ENCODE results near the gene SHKBP1. TPM values are rescaled to one million over a fixed set of nuclear protein-coding genes. Genes with fewer than 3 reads are reported as not detected.
A peak's percentile ranks its signal among the peaks of the same experiment; 100 is the strongest.

Gene SHKBP1
- total and polyA plus RNA-seq, 2 of the 13 experiments (the other 11 are each of a cell fraction or from before 2014, with no cell fraction given), result 16.2 to 17.4 TPM

DNA sequence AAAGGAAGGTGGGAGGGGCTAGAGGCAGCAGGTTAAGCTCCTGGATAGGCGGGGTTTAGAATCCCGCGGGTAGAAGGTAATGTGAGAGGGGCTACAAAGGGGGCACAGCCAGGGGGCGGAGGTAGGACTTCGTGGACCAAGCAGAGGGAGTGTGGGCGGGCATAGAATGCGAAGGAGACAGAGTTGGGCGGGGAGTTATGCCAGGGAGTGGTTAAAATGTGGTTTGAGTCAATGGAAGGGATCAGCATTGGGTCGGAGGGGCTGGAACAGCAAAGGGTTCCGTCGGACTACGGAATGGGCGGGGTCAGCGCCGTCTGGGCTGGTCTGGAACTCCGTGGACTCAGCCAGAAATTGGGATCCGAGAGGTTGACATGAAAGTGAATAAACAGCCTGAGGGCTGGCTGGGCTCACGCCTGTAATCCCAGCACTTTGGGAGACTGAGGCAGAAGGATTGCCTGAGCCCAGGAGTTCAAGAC, 27.5 kb downstream of the SHKBP1 start (continued):
- TF ChIP-seq ZNF383 (CRISPR knock-in tag; IDR thresholded peaks at IDR 0.05; ENCODE audit: borderline replicate concordance) (no peak), NFIB (CRISPR knock-in tag; IDR thresholded peaks at IDR 0.05; ENCODE audit: borderline replicate concordance) (no peak), ZNF44 (CRISPR knock-in tag; IDR thresholded peaks at IDR 0.05) (no peak), ZNF839 (CRISPR knock-in tag; IDR thresholded peaks at IDR 0.05; ENCODE audit: borderline replicate concordance) (no peak), SP4 (CRISPR knock-in tag; IDR thresholded peaks at IDR 0.05) (peak; percentile 2; the same call in 1 of the 2 replicates), ZIK1 (CRISPR knock-in tag; IDR thresholded peaks at IDR 0.05; ENCODE audit: borderline replicate concordance, low read depth) (no peak), U2AF1 (optimal IDR thresholded peaks at IDR 0.05; ENCODE audit: low read depth, low read length) (peak; percentile 10), TOPORS (CRISPR knock-in tag; IDR thresholded peaks at IDR 0.05) (0 out of 2 replicates have a peak, but pooled peaks have one; percentile 22), NR1H2 (CRISPR knock-in tag; IDR thresholded peaks at IDR 0.05; ENCODE audit: borderline replicate concordance, low read depth) (no peak), ZNF234 (CRISPR knock-in tag; conservative IDR thresholded peaks at IDR 0.05) (peak; percentile 21; the same call in 1 of the 2 replicates), ZNF768 (CRISPR knock-in tag; IDR thresholded peaks at IDR 0.05) (0 out of 2 replicates have a peak, but pooled peaks have one; percentile 30), ZNF777 (CRISPR knock-in tag; IDR thresholded peaks at IDR 0.05) (0 out of 2 replicates have a peak, but pooled peaks have one; percentile 35), ADNP (CRISPR knock-in tag; IDR thresholded peaks at IDR 0.05) (0 out of 2 replicates have a peak, but pooled peaks have one; percentile 23), TMF1 (CRISPR knock-in tag; IDR thresholded peaks at IDR 0.05; ENCODE audit: low read depth) (peak; percentile 14; the same call in 1 of the 2 replicates), ZFP1 (CRISPR knock-in tag; IDR thresholded peaks at IDR 0.05) (no peak), SALL2 (CRISPR knock-in tag; IDR thresholded peaks at IDR 0.05) (peak; percentile 10; the same call in 1 of the 2 replicates)
- TF ChIP-seq, protein P1, sequence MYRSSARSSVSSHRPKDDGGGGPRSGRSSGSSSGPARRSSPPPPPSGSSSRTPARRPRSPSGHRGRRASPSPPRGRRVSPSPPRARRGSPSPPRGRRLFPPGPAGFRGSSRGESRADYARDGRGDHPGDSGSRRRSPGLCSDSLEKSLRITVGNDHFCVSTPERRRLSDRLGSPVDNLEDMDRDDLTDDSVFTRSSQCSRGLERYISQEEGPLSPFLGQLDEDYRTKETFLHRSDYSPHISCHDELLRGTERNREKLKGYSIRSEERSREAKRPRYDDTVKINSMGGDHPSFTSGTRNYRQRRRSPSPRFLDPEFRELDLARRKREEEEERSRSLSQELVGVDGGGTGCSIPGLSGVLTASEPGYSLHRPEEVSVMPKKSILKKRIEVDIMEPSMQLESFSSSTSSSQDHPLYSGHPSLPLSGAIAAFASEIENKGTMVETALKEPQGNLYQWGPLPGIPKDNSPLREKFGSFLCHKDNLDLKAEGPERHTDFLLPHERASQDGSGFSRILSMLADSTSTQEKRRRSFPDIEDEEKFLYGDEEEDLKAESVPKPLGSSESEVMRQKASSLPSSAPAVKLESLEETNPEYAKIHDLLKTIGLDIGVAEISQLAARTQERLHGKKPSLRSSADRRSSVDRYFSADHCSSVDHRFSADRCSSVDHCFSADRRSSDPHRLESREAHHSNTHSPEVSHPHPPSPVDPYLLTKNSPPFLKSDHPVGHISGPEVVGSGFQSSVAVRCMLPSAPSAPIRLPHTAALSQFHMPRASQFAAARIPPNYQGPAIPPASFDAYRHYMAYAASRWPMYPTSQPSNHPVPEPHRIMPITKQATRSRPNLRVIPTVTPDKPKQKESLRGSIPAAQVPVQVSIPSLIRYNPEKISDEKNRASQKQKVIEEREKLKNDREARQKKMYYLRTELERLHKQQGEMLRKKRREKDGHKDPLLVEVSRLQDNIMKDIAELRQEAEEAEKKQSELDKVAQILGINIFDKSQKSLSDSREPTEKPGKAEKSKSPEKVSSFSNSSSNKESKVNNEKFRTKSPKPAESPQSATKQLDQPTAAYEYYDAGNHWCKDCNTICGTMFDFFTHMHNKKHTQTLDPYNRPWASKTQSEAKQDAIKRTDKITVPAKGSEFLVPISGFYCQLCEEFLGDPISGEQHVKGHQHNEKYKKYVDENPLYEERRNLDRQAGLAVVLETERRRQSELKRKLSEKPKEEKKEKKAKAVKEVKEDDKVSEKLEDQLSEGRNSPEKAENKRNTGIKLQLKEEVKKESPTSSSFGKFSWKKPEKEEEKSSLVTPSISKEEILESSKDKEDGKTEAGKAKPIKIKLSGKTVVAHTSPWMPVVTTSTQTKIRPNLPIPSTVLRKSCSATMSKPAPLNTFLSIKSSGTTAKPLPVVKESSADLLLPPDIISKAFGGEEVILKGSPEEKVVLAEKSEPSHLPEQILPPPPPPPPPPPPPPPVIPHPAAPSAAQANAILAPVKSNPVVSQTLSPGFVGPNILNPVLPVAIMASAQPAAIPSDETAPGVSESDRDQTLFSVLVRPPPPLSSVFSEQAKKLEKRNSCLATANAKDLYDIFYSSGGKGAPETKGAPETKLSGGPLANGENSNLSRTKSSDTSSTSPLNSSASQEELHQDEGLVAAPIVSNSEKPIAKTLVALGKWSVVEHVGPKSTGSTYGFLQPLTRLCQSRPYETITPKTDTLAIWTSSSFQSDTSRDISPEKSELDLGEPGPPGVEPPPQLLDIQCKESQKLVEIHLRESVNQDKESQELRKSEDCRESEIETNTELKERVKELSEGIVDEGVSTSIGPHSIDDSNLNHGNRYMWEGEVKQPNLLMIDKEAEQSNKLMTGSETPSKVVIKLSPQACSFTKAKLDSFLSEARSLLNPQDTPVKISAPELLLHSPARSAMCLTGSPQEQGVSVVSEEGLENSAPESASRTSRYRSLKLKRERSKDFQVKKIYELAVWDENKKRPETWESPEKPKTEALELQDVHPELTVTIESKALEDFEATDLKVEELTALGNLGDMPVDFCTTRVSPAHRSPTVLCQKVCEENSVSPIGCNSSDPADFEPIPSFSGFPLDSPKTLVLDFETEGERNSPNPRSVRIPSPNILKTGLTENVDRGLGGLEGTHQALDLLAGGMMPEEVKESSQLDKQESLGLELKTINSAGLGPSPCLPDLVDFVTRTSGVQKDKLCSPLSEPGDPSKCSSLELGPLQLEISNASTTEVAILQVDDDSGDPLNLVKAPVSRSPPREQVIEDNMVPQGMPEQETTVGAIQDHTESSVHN (CRISPR knock-in tag; IDR thresholded peaks at IDR 0.05), result no peak
